Stimulated activated CD4-positive, alpha-beta T cell treated with anti-CD3 and anti-CD28 coated beads, TNF-alpha, amount 100 ng/mL, for 4 hours (primary cell): ENCODE measurements around the gene BHMT.

ENCODE experiments used
- DNase-seq, 3 experiments: peaks; one replicate each; pipeline ENCODE4 v3.0.0-alpha.2; 2020; ENCODE audit warnings: low read depth in 3 of 3

The BHMT gene

GRCh38 chr5:79111387-79111959, at the start of gene BHMT:
BHMT (plus strand) TSS chr5:79111809; CDS start chr5:79111886, 77 bp downstream.
- no peak for DNase-seq

- DNase-seq: no peak
These were observed 49.2 kb upstream of the BHMT start for GRCh38 chr5:79062436-79062835.

GRCh38 chr5:79069488-79070349, 41.9 kb upstream of the BHMT start, which contains the start of the genes BHMT2 and DMGDH:
BHMT2 (plus strand) TSS chr5:79069767; CDS start chr5:79069783, 16 bp downstream.
DMGDH (minus strand) TSS chr5:79069674; CDS start chr5:79069620, 54 bp downstream.
- DNase-seq: no peak

- no peak for DNase-seq
These were observed 41.3 kb upstream of the BHMT start for GRCh38 chr5:79070350-79070667.

DNA sequence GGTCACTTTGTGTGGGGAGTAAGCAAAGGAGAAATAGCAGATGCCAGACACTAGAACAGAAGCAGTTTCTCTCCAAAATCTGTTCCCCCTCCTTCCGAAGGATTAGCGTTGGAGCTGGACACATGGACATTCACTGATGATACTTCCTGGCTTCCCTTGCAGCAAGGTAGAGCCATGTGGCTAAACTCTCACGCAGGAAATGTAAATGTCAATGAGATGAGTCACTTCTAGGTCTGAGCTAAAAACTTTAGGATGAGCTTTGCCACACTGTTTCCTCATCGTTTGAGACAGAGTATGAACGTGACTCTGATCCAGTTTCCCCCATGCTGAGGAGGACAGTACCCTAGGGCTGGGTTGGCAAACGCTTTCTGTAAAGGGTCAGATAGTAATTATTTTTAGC, 37.0 kb upstream of the BHMT start:
- DNase-seq: no peak

GRCh38 chr5:79075646-79076426, 35.8 kb upstream of the BHMT start:
- no peak for DNase-seq

DNA sequence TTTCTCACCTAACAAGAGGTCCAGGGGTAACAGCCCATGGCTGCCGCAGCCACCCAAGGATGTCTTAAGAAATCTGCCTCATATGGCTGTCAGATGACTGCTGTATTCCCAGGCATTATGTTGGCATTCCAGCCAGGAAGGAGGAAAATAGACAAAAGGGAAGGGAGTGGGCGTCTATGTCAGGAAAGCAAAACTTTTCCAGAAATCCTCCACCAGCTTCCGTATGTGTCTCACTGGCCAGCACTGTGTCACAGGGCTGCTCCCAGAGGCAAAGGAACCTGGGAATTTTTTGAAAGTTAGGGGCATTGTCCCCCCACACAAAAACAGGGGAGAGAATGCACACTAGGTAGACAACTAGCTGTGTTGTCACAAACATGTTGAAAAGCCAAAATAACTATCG, 34.8 kb upstream of the BHMT start:
- no peak for DNase-seq

- no peak for DNase-seq
These were observed 33.8 kb upstream of the BHMT start for GRCh38 chr5:79077680-79078365.

- DNase-seq: no peak
These were observed 30.8 kb upstream of the BHMT start for GRCh38 chr5:79080804-79081203.

GRCh38 chr5:79081779-79082178, 29.8 kb upstream of the BHMT start:
- DNase-seq: no peak

- DNase-seq: no peak
These were observed 25.5 kb upstream of the BHMT start for GRCh38 chr5:79086116-79086515.

DNA sequence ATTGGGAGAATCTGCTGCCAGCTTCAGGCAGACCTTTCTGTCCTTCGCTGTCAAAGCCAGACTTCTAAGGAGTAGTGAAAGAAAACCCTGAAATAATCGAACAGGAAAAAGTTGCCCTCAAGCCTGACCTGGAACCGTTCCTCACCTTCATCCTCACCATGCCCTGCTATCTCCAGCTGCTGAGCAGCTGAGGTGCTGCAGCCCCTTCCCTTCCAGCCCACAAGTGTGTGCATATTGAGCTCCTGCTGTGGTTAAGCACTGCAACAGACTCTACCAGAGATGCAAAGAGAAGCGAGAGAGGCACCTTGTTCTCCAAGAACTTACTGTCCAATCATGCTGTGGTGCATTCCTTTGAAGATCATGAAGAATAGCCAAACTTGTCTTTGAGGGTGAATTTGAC, 23.1 kb upstream of the BHMT start:
- no peak for DNase-seq

DNA sequence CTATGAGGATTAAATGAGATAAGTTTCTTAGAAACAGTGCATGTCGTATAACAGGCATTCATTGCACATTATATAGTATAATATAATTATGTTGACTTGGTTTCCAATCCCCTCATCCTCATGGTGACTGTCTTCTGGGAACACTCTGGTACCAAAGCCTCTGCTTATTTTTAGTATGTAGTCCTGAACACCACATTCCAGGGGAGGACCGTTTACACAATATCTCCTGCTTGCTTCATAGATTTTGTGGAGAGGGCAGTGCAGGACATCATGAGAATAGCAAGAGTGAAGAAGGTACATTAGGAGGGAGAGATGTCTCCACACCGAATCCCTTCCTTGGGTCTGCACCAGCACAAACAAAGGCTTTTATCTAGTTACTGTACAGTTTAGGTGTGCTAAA, 20.5 kb upstream of the BHMT start:
- DNase-seq: no peak

DNA sequence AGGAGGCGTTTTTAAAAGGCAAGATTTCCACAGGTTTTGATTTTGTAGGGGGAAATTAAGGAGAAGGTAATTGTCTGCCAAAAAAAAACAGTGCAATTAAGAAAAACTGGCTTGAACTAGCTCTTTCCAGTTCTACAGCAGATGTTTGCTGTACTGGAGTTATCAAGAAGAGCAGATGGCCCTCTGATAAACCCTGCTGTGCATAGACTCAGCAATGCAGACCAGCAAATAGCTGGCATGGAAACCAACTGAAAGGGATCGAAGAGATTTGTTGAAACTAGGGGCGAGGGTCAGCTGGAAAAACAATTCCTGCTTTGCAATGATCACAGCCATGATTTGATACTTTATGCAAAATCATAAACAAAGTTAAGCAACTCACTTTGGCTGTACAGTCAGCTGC, 17.8 kb upstream of the BHMT start:
- DNase-seq: no peak

DNA sequence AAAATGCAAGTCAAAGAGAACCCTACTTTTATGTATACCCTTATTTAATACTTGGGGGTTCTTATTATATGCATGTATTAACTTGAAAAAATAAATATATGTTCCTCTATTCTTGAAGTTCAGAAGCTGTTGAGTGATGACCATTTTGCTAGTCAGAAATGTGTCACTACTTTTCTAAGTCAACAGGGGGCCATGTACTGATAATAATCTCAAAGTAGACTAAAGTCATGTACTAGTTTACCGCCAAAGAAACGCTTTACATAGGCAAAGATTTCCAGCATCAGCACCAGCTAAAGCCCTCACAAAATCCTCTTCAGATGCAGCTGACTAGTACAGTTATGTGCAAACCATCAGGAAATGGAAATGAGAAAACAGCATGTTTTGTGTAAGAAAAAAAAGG, 5.7 kb upstream of the BHMT start:
- DNase-seq: no peak

DNA sequence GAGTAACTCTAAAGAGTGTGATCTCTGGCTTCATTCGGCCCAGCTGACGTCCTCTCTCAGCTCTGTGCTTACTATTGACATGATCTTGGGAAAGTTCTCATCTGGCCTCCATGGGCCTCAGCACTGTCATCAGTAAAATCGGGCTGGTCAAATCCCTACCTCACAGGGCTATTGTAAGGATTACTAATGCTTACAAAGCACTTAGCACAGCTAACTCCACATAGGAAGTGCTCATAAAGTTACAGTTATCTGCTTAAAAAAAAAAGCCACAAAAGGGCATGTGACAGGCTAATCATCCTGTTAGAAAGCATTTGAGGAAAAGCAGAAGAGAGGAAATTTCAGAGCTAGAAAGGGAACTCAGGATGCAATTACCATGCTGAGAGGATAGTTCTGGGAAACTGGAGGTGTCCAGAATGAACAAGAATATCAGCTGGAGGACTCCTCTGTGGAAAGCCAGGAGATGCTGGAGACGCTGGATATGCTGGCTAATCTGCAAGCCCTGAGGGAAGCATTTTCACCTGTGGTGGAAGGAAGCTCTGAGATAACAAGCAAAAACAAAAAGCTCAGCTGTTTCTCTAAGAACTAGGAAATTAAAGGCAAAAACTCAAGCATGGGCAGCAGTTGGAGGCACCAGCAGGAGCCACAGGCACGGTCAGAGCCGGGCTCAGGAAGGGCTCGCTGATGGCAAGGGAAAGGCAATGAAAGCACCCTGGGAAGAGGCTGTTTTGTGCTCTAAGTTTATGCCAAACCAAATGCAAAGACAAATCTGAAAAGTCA, 4.4 kb upstream of the BHMT start:
- DNase-seq: no peak

DNA sequence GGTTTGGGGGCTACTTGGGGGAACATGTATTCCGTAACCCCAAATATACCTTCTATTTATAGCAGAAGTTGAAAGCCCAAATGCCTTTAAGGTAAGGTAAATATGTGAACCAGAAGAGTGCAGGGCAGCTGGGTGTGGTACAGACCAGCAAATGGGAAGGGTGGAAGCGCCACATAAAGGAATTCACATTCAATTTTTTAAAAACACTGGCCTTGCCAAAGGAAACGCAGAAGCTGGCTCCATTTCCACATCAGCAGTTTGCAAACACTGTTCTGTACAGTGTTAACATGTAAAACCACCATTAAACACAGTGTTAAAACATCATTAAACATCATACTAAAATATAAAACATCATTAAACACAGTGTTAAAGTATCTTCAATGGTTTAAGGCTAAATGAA, 3.5 kb upstream of the BHMT start:
- DNase-seq: no peak

DNA sequence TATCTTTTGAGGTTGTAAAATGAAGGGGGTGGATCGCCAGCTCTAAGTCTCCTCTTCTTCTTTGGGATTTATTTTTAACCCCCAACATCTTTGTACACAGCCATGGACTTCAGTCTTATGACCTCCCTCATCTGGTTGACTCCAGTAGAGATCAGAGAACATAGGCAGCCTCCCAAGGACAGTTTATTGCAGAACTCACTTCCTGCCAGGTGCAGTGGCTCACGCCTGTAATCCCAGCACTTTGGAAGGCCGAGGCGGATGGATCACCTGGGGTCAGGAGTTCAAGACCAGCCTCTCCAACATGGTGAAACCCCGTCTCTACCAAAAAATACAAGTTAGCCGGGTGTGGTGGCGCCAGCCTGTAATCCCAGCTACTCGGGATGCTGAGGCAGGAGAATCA, 2.8 kb upstream of the BHMT start:
- DNase-seq: no peak

DNA sequence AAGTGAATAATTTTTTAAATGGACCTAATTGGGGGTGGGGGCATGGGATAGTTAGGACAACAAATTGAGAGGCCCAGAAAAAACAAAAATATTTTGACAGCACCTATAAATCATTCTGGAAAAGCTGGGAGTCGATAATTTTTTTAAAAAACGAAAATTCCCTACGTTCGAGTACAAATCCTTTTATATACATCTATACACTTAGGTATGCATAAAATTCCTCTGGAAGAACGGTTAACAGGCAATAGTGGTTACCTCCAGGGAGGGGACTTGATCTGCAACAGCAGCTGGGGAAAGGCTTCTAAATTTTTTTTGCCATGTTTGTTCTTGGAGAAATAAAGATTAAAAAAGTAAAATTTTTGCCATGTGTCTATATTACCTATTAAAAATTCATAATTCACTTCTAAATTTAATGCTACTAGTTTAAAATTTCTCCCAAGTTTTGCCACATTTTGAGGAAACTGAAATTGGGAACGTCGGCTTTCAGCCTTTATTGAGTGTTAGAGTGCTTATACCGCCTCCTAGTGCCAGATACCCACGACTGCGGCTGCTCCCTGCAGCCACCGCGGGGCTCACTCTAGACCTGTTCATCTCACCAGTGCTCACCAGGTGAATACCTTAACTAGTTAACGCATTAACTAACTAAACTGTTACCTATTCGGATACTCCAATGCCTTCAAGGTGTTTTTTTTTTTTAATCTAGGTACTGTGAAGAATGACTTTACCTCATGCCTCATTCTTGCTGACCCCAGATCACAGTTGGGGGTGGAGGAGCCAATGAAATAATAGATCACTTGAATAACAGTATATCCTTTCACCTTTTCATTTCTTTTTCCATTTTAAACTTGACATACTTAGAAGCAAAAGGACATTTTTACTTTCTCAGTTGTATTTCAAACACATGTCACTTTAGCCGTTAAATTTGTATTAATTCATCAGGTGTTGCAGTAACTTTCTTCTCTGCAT, 1.8 kb upstream of the BHMT start:
- no peak for DNase-seq
